Heart left ventricle (tissue), 16 donors: Measurements from ENCODE around the gene ATF7IP. TPM values are rescaled to one million over a fixed set of nuclear protein-coding genes. Genes with fewer than 3 reads are reported as not detected.
A peak's percentile ranks its signal among the peaks of the same experiment; 100 is the strongest.

Source experiments
- ATAC-seq, 4 donors: fragments of 200-7000 bp; cut with Tn5 transposase; one replicate each; pipeline ENCODE4 v1.9.1; 2020 to 2022; ENCODE audit warnings: moderate library complexity in 4 of 4, mild to moderate bottlenecking in 3 of 4, moderate number of reproducible peaks in 1 of 4
- DNase-seq, 5 donors: peaks; one replicate each; pipeline ENCODE4 v3.0.0-alpha.2; 2020
- H3K27ac ChIP-seq, 12 donors: fragments of 200-600 bp; sonication (generic) in 4 of 12; one replicate each; pipeline versions ENCODE4 v1.5.0 to v1.8.0; 2016 to 2022; ENCODE audit warnings: mild to moderate bottlenecking in 2 of 12
- H3K27me3 ChIP-seq, 9 donors: fragments of 200-600 bp; sonication (generic) in 2 of 9; one replicate each; pipeline versions ENCODE4 v1.5.1 to v1.8.0; 2016 to 2022; ENCODE audit warnings: mild to moderate bottlenecking in 3 of 9
- H3K36me3 ChIP-seq, 9 donors: fragments of 200-600 bp; sonication (generic) in 2 of 9; one replicate each; pipeline versions ENCODE4 v1.5.0 to v1.8.0; 2018 to 2022; ENCODE audit warnings: mild to moderate bottlenecking in 2 of 9
- H3K4me1 ChIP-seq, 12 donors: fragments of 200-600 bp; sonication (generic) in 4 of 12; one replicate each; pipeline versions ENCODE4 v1.5.0 to v1.8.0; 2016 to 2022; ENCODE audit warnings: mild to moderate bottlenecking in 3 of 12
- H3K4me3 ChIP-seq, 12 donors: fragments of 200-600 bp; sonication (generic) in 4 of 12; one replicate each; pipeline versions ENCODE4 v1.5.0 to v1.8.0; 2017 to 2022; ENCODE audit warnings: mild to moderate bottlenecking in 9 of 12, moderate library complexity in 4 of 12
- H3K9me3 ChIP-seq, 12 donors: fragments of 200-600 bp; sonication (generic) in 4 of 12; one replicate each; pipeline versions ENCODE4 v1.5.0 to v1.8.0; 2016 to 2022; ENCODE audit warnings: mild to moderate bottlenecking in 1 of 12
- CTCF ChIP-seq, 12 donors: fragments of 200-600 bp; sonication (generic) in 4 of 12; IDR thresholded peaks; one replicate each; pipeline versions ENCODE4 v1.5.0 to v1.8.0; 2018 to 2022; ENCODE audit warnings: antibody characterized with exemption in 12 of 12, mild to moderate bottlenecking in 5 of 12
- POLR2A ChIP-seq, 2 donors: fragments of 450-650 bp; IDR thresholded peaks; one replicate each; pipeline ENCODE4 v1.6.1; 2017; ENCODE audit warnings: antibody characterized with exemption in 2 of 2, mild to moderate bottlenecking in 2 of 2, moderate library complexity in 2 of 2
- WGBS, 4 donors: extraction: QIAGEN DNeasy Blood & Tissue Kit in 2 of 4; methylation state at CpG; one replicate each; pipeline versions ENCODE4 v1.1.5 to v1.1.7; 2013 to 2018; 5-methylcytosine and 5-hydroxymethylcytosine counted together
- intact Hi-C, 10 donors: fragments of 100-400 bp; cut with DNase I; formaldehyde crosslinking; loops; one replicate each; pipeline versions ENCODE4 v1.11.1 to v1.14.2; 2022
- polyA plus RNA-seq, 2 donors: library from polyadenylated mRNA; stranded (reverse); fragments of 200-250 nt; gene quantifications; one replicate each; pipeline ENCODE4 v1.2.3, GENCODE V29; 2013
- total RNA-seq, 9 donors: library from RNA; depleted of rRNA in 2 of 9; stranded (reverse); fragments of >200 nt in 2 of 9; fragmentation: NEBNext Ultra II Directional in 3 of 9; extraction: Animal tissue kit (Norgen Biotek cat#: 25700) in 3 of 9; gene quantifications; one replicate each; pipeline versions ENCODE4 v1.1.0 to v1.2.4, GENCODE V29; 2016 to 2023
- donor health status: ischemic (EF 13 %, LVEDD 7.1; RV severe dilation, severe dysfunction).
- donor health status: healthy with polysubstance abuse.
- donor health status: DM: no; HTN: yes; CAD: no.
- donor health status: DM: no; HTN: no; CAD: no.
- donor health status: ischemic (EF 25% LVEDD 6.9; RV normal size, moderate dysfunction).
- donor health status: ischemic (EF 25% LVEDD 5.7; RV mildly dilated, moderate dysfunction).
- donor health status: healthy.
- donor health status: DM: yes; HTN: yes; CAD: no.
- donor health status: ischemic (EF 35%, LVEDD 5.7; RV mildly dilated, moderate dysfunction).
- donor health status: nonischemic (EF 11% LVEDD 7.7; RV severe dilation, severe dysfunction).
- donor health status: DM: yes; HTN: yes; CAD: no.
- donor health status: PGD.
- donor health status: ischemic (EF 29% LVEDD 5.4; RV normal size, mild dysfunction).
- donor health status: nonischemic (EF 23%, LVEDD 6.1; RV moderate dilation, normal function).

ATF7IP gene
- total and polyA plus RNA-seq, 11 donors, result 7.7 to 82.4 (median 55.0) TPM

- peak overlapping the region in 10 of 12 donors; percentile 8 to 39 (median 18) for H3K4me3 ChIP-seq
- DNase-seq (peak; percentile 63 to 83 (median 73)), ATAC-seq (peak; percentile 67 to 88 (median 86))
- H3K27me3 ChIP-seq, result no peaks in the 10 kb centered on the region
- 49 to 63% (median 52%) methylated on average over 3 of the region's 3 CpGs for WGBS, 4 donors
- intact Hi-C loops, result loop anchor here in 7 of 10 donors (2.0 to 10.0 kb wide), 5 partner anchors 50 to 179 kb away; partner anchors contain the start of gene ATF7IP (in 5 of the 7)
- H3K4me1 ChIP-seq, result peaks cover 6 to 86% (median 56%) of the 10 kb centered on the region in 12 donors
- peaks cover 0 to 8% (median 0%) of the 10 kb centered on the region in 9 donors for H3K36me3 ChIP-seq
- TF ChIP-seq POLR2A (IDR thresholded peaks at IDR 0.05) (no peak), CTCF (IDR thresholded peaks at IDR 0.05) (no peak)
- H3K9me3 ChIP-seq, result peaks cover 0 to 20% (median 5%) of the 10 kb centered on the region in 12 donors
- peak overlapping the region in 11 of 12 donors; percentile 10 to 69 (median 39) for H3K27ac ChIP-seq
Observed at GRCh38 chr12:14417715-14418114, 52.2 kb downstream of the ATF7IP start.

- peaks cover 12 to 83% (median 56%) of the 10 kb centered on the region in 12 donors for H3K4me1 ChIP-seq
- peak overlapping the region in 10 of 12 donors; percentile 1 to 39 (median 18) for H3K4me3 ChIP-seq
- intact Hi-C loops, result loop anchor here in 7 of 10 donors (2.0 to 10.0 kb wide), 5 partner anchors 51 to 180 kb away; partner anchors contain the start of gene ATF7IP (in 5 of the 7)
- ATAC-seq (peak in 3 of 4 donors; percentile 49 to 50 (median 50)), DNase-seq (no peak)
- H3K9me3 ChIP-seq, result peaks cover 0 to 25% (median 5%) of the 10 kb centered on the region in 12 donors
- TF ChIP-seq POLR2A (IDR thresholded peaks at IDR 0.05), result no peak
- TF ChIP-seq CTCF (IDR thresholded peaks at IDR 0.05), result peak in 11 of 12 donors; percentile 25 to 54 (median 34)
- H3K27me3 ChIP-seq, result no peaks in the 10 kb centered on the region
- H3K27ac ChIP-seq, result peak overlapping the region in 11 of 12 donors; percentile 10 to 69 (median 39)
- WGBS, 4 donors, result 32 to 37% (median 36%) methylated on average over 3 of the region's 3 CpGs
- H3K36me3 ChIP-seq, result peaks cover 0 to 8% (median 0%) of the 10 kb centered on the region in 9 donors
Observed at GRCh38 chr12:14418451-14418890, 53.0 kb downstream of the ATF7IP start.

- Histone ChIP-seq H3K4me3 (no peak overlapping the region), H3K27me3 (no peaks in the 10 kb centered on the region), H3K27ac (no peak overlapping the region), H3K4me1 (peaks cover 0 to 58% (median 30%) of the 10 kb centered on the region in 12 donors), H3K9me3 (peaks cover 0 to 25% (median 5%) of the 10 kb centered on the region in 12 donors), H3K36me3 (peaks cover 0 to 45% (median 31%) of the 10 kb centered on the region in 9 donors)
- 32 to 64% (median 47%) methylated on average over 4 of the region's 4 CpGs for WGBS, 4 donors
- TF ChIP-seq POLR2A (IDR thresholded peaks at IDR 0.05), result no peak
- TF ChIP-seq CTCF (IDR thresholded peaks at IDR 0.05), result no peak
- intact Hi-C loops, result loop anchor here in 2 of 10 donors (5.0 to 10.0 kb wide), 2 partner anchors 165 to 168 kb away; no protein-coding TSS in a partner anchor
- DNase-seq (no peak), ATAC-seq (no peak)
Observed at GRCh38 chr12:14422516-14423230, 57.2 kb downstream of the ATF7IP start.

- Histone ChIP-seq H3K4me3 (no peak overlapping the region), H3K27me3 (no peaks in the 10 kb centered on the region), H3K36me3 (peaks cover 0 to 60% (median 34%) of the 10 kb centered on the region in 9 donors), H3K4me1 (peaks cover 0 to 61% (median 28%) of the 10 kb centered on the region in 12 donors), H3K9me3 (peaks cover 0 to 25% (median 5%) of the 10 kb centered on the region in 12 donors), H3K27ac (no peak overlapping the region)
- ATAC-seq (no peak), DNase-seq (no peak)
- intact Hi-C loops, result loop anchor here in 2 of 10 donors (5.0 to 10.0 kb wide), 2 partner anchors 167 to 170 kb away; no protein-coding TSS in a partner anchor
- 97 to 100% (median 99%) methylated on average over 3 of the region's 3 CpGs for WGBS, 4 donors
- TF ChIP-seq CTCF (IDR thresholded peaks at IDR 0.05) (no peak), POLR2A (IDR thresholded peaks at IDR 0.05) (no peak)
Observed at GRCh38 chr12:14424545-14424944, 59.1 kb downstream of the ATF7IP start.
